Pancreas (tissue), 10 donors: ENCODE measurements around the gene PLA2G4D. TPM values are rescaled to one million over a fixed set of nuclear protein-coding genes. Genes with fewer than 3 reads are reported as not detected.

Source experiments
- ATAC-seq, 4 donors: fragments of 200-7000 bp; cut with Tn5 transposase; one replicate each; pipeline versions ENCODE4 v1.8.0 to v1.9.1; 2020; ENCODE audit warnings: mild to moderate bottlenecking in 4 of 4, moderate library complexity in 4 of 4
- DNase-seq, 6 donors: peaks; one replicate each; pipeline ENCODE4 v3.0.0-alpha.2; 2020
- FAIRE-seq: peaks from 2 replicates; lab custom pipeline; 2012; peaks lifted over from hg19 to GRCh38; lab: Jason Lieb, UNC
- H3K27ac ChIP-seq, 4 donors: fragments of 200-600 bp; sonication (generic); 1 replicate in 3 of 4; 2 replicates in 1 of 4; pipeline versions ENCODE4 v1.5.0 to v1.8.0; 2020
- H3K27me3 ChIP-seq, 4 donors: fragments of 200-600 bp; one replicate each; pipeline ENCODE4 v1.8.0; 2021
- H3K36me3 ChIP-seq, 3 donors: fragments of 200-600 bp; sonication (generic) in 1 of 3; one replicate each; pipeline versions ENCODE4 v1.5.0 to v1.8.0; 2020 to 2021
- H3K4me1 ChIP-seq, 3 donors: fragments of 200-600 bp; one replicate each; pipeline ENCODE4 v1.8.0; 2021
- H3K4me3 ChIP-seq, 4 donors: fragments of 200-600 bp; sonication (generic) in 2 of 4; one replicate each; pipeline versions ENCODE4 v1.5.0 to v1.8.0; 2020 to 2021
- H3K9me3 ChIP-seq, 4 donors: fragments of 200-600 bp; one replicate each; pipeline ENCODE4 v1.8.0; 2021
- CTCF ChIP-seq, 4 donors: fragments of 200-600 bp; sonication (generic) in 3 of 4; IDR thresholded peaks; one replicate each; pipeline versions ENCODE4 v1.5.0 to v1.8.0; 2021; ENCODE audit warnings: antibody characterized with exemption in 4 of 4
- WGBS, 2 donors: extraction: QIAGEN DNeasy Blood & Tissue Kit; methylation state at CpG; one replicate each; pipeline ENCODE4 v1.1.7; 2013; 5-methylcytosine and 5-hydroxymethylcytosine counted together
- intact Hi-C, 3 donors: fragments of 100-400 bp; cut with DNase I; formaldehyde crosslinking; loops; one replicate each; pipeline versions ENCODE4 v1.11.1 to v1.14.2; 2022
- polyA plus RNA-seq, 2 donors: library from polyadenylated mRNA; stranded (reverse); fragments of 200-250 nt; gene quantifications; one replicate each; pipeline ENCODE4 v1.2.3, GENCODE V29; 2013
- total RNA-seq, 6 donors: library from RNA; stranded (reverse); fragmentation: NEBNext Ultra II Directional in 4 of 6; extraction: Animal tissue kit (Norgen Biotek cat#: 25700) in 4 of 6; gene quantifications; one replicate each; pipeline versions ENCODE4 v1.2.1 to v1.2.4, GENCODE V29; 2021 to 2023
- donor health status: healthy with polysubstance abuse.
- donor health status: DM: no; HTN: no; CAD: no; lungs with moderate emphysema.
- donor health status: DM: no; HTN: no; CAD: no.
- donor health status: control.
- donor health status: control.
- donor health status: Bipolar disorder and iron deficiency.
- donor health status: DM: yes; HTN: yes; CAD: no.
- donor health status: DM: no; HTN: no; CAD: no.
- donor health status: DM: no; HTN: no; CAD: no.
- donor health status: DM: yes; HTN: yes; CAD: no.

Gene PLA2G4D
- under 1 TPM in 2 of 6 donors, not detected in 4; 0.09 to 0.31 TPM for total RNA-seq
- under 1 TPM; 0.04 to 0.05 TPM for polyA plus RNA-seq

GRCh38 chr15:42094512-42094963 lies at the start of gene PLA2G4D:
Gene PLA2G4D, minus strand, starts transcription at chr15:42094562. Its CDS starts 103 bp downstream, at chr15:42094459.
- Histone ChIP-seq H3K27me3 (no peaks in the 10 kb centered on the region), H3K27ac (no peak within 1 kb of the TSS), H3K36me3 (no peaks in the 10 kb centered on the region), H3K9me3 (no peaks in the 10 kb centered on the region), H3K4me3 (no peak within 1 kb of the TSS), H3K4me1 (peaks cover under 1 to 2% (median 2%) of the 10 kb centered on the region in 3 donors)
- FAIRE-seq: no peak
- peak in 1 of 4 donors; percentile 23 for ATAC-seq
- 69 to 76% methylated on average over 6 of the region's 6 CpGs for WGBS, 2 donors
- no peak for TF ChIP-seq CTCF (IDR thresholded peaks at IDR 0.05)
- intact Hi-C loops: no loop called here
- no peak for DNase-seq

GRCh38 chr15:42143356-42143755 lies 49.0 kb upstream of the PLA2G4D start:
- H3K9me3 ChIP-seq: no peaks in the 10 kb centered on the region
- intact Hi-C loops: no loop called here
- FAIRE-seq (no peak), DNase-seq (peak in 1 of 6 donors; percentile 20), ATAC-seq (no peak)
- 72 to 91% methylated on average over 3 to 4 of the region's 4 CpGs for WGBS, 2 donors
- H3K27me3 ChIP-seq: no peaks in the 10 kb centered on the region
- H3K36me3 ChIP-seq: no peaks in the 10 kb centered on the region
- no peaks in the 10 kb centered on the region for H3K4me1 ChIP-seq
- TF ChIP-seq CTCF (IDR thresholded peaks at IDR 0.05): no peak
- H3K4me3 ChIP-seq: no peak overlapping the region
- H3K27ac ChIP-seq: no peak overlapping the region

GRCh38 chr15:42141795-42142667 lies 47.7 kb upstream of the PLA2G4D start:
- FAIRE-seq: no peak
- WGBS, 2 donors: 76 to 81% methylated on average over 21 of the region's 21 CpGs
- ATAC-seq: no peak
- H3K4me1 ChIP-seq: no peaks in the 10 kb centered on the region
- H3K36me3 ChIP-seq: no peaks in the 10 kb centered on the region
- H3K9me3 ChIP-seq: no peaks in the 10 kb centered on the region
- H3K27me3 ChIP-seq: no peaks in the 10 kb centered on the region
- no peak overlapping the region for H3K4me3 ChIP-seq
- DNase-seq: peak in 2 of 6 donors; percentile 5 to 41
- intact Hi-C loops: no loop called here
- no peak overlapping the region for H3K27ac ChIP-seq
- TF ChIP-seq CTCF (IDR thresholded peaks at IDR 0.05): no peak

- DNase-seq (no peak), FAIRE-seq (no peak), ATAC-seq (no peak)
- H3K27ac ChIP-seq: no peak overlapping the region
- 82 to 87% methylated on average over 7 of the region's 7 CpGs for WGBS, 2 donors
- no peaks in the 10 kb centered on the region for H3K9me3 ChIP-seq
- no peaks in the 10 kb centered on the region for H3K36me3 ChIP-seq
- no peaks in the 10 kb centered on the region for H3K4me1 ChIP-seq
- no peak for TF ChIP-seq CTCF (IDR thresholded peaks at IDR 0.05)
- no peaks in the 10 kb centered on the region for H3K27me3 ChIP-seq
- H3K4me3 ChIP-seq: no peak overlapping the region
- intact Hi-C loops: no loop called here
Measured at GRCh38 chr15:42141246-42141645, 46.9 kb upstream of the PLA2G4D start.
